Panc1 (cell line): ENCODE results near the gene UNC5B. TPM values are rescaled to one million over a fixed set of nuclear protein-coding genes. Genes with fewer than 3 reads are reported as not detected.

Source experiments
- ATAC-seq: fragments of 200-7000 bp; cut with Tn5 transposase; 2 replicates; pipeline ENCODE4 v1.9.1; 2020; ENCODE audit warnings: mild to moderate bottlenecking, moderate library complexity
- BruUV-seq: library from RNA; stranded (reverse); fragments of 400-500 nt; replicated peaks from 2 replicates; lab custom pipeline; 2021; lab: Mats Ljungman, UMichigan
- CTCF ChIA-PET: fragments of 300-600 bp; sonication (Branson Sonifier 250); formaldehyde crosslinking; loops from one replicate; lab custom pipeline; 2022; ENCODE audit warnings: antibody characterized with exemption; lab: Charles Lee
- POLR2A ChIA-PET: fragments of 300-600 bp; sonication (Branson Sonifier 250); formaldehyde crosslinking; loops from one replicate; lab custom pipeline; 2022; ENCODE audit warnings: antibody characterized with exemption; lab: Charles Lee
- DNase-seq: peaks from one replicate; pipeline ENCODE4 v3.0.0-alpha.2; 2010; ENCODE audit warnings: low read depth, low spot score
- H3K27ac ChIP-seq: 2 replicates; pipeline ENCODE4 v1.5.1; 2011; ENCODE audit warnings: mild to moderate bottlenecking, low read length, inconsistent platforms
- H3K27me3 ChIP-seq: fragments of 200-500 bp; sonication (Bioruptor generic); 2 replicates; pipeline ENCODE4 v1.6.0; 2014; ENCODE audit warnings: low read length, inconsistent platforms; ENCODE audit not compliant: control insufficient read depth, insufficient read depth
- H3K36me3 ChIP-seq: fragments of 200-500 bp; sonication (Bioruptor generic); 2 replicates; pipeline ENCODE4 v1.5.1; 2014; ENCODE audit warnings: inconsistent platforms, mild to moderate bottlenecking, low read length, moderate library complexity; ENCODE audit not compliant: control insufficient read depth, insufficient read depth
- H3K4me1 ChIP-seq: 2 replicates; pipeline ENCODE4 v1.5.1; 2011; ENCODE audit warnings: inconsistent platforms, mild to moderate bottlenecking, low read length, moderate library complexity; ENCODE audit not compliant: control insufficient read depth, insufficient read depth
- H3K4me3 ChIP-seq, 2 experiments: 2 replicates each; pipeline ENCODE4 v1.5.1; 2011 to 2012; ENCODE audit warnings: low read depth in 2 of 2, low read length in 2 of 2, mild to moderate bottlenecking in 2 of 2, inconsistent platforms in 1 of 2, moderate library complexity in 1 of 2
- H3K9me3 ChIP-seq: fragments of 200-500 bp; sonication (Bioruptor generic); 2 replicates; pipeline ENCODE4 v1.5.1; 2014; ENCODE audit warnings: low read depth, mild to moderate bottlenecking, inconsistent platforms, low read length, moderate library complexity; ENCODE audit not compliant: control insufficient read depth, insufficient read depth
- CTCF ChIP-seq: fragments of 450-650 bp; IDR thresholded peaks from 2 replicates; pipeline ENCODE4 v1.5.1; 2017; ENCODE audit warnings: mild to moderate bottlenecking
- POLR2AphosphoS5 ChIP-seq: IDR thresholded peaks from 2 replicates; pipeline ENCODE4 v1.6.1; 2012; ENCODE audit warnings: mild to moderate bottlenecking, low read depth, low read length, moderate library complexity
- SIN3A ChIP-seq: IDR thresholded peaks from 2 replicates; pipeline ENCODE4 v1.6.1; 2012; ENCODE audit warnings: low read depth, mild to moderate bottlenecking, low read length, moderate library complexity, borderline replicate concordance; ENCODE audit not compliant: insufficient read depth
- TCF7L2 ChIP-seq: IDR thresholded peaks from 2 replicates; pipeline ENCODE4 v1.6.1; 2011; ENCODE audit warnings: mild to moderate bottlenecking, low read depth, low read length, inconsistent platforms
- in situ Hi-C: cut with HindIII; loops from 2 replicates; pipeline ENCODE4 v1.10.0; 2016; ENCODE audit warnings: low sequenced_read_pairs, low pct_unique_long_range_greater_than_20kb
- intact Hi-C: fragments of 100-400 bp; cut with micrococcal nuclease; formaldehyde crosslinking; loops from one replicate; pipeline ENCODE4 v1.10.0; 2022; ENCODE audit not compliant: unreplicated experiment
- total RNA-seq: library from RNA; stranded (reverse); gene quantifications from one replicate; pipeline ENCODE4 v1.2.1, GENCODE V29; 2021; ENCODE audit not compliant: unreplicated experiment
- TF ChIP-seq, protein P1 (sequence below), 2 experiments: IDR thresholded peaks; 2 replicates each; pipeline ENCODE4 v1.6.1; 2011 to 2012; ENCODE audit warnings: low read depth in 2 of 2, control low read depth in 1 of 2, low read length in 1 of 2, mild to moderate bottlenecking in 1 of 2, moderate library complexity in 1 of 2; ENCODE audit not compliant: insufficient read depth in 1 of 2

The UNC5B gene
- total RNA-seq, 1 experiment from 2014 or later, result 1.1 TPM

DNA sequence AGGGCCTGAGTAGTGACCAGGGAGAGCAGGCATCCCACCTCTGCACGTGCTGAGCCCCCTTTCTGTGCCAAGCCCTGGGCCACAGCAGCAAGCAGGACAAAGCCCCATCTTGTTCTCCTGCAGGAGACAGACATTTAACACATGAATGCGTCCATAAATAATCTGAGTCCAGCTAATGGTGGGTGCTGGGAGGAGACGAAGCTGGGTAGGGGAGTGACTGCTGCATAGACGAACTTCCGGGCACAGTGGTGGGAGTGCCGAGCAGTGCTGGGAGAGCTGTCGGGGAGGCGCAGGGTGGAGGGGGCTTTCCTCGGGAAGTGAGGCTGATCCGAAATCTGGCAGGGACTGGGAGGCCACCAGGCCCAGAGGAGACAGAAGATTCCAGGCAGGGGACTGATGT, 71.5 kb downstream of the UNC5B start:
- no peak overlapping the region for H3K4me3 ChIP-seq
- no peak overlapping the region for H3K27ac ChIP-seq
- ATAC-seq (no peak), DNase-seq (no peak)
- ChIA-PET CTCF (interaction anchor here (2.2 kb wide), 1 partner anchor 8 kb away, joined by 10 read pairs; no protein-coding TSS in a partner anchor), POLR2A (interaction anchor here (0.6 kb wide), 1 partner anchor 14 kb away, joined by 3 read pairs; no protein-coding TSS in a partner anchor)
- TF ChIP-seq POLR2AphosphoS5, result no peak
- TF ChIP-seq SIN3A, result no peak
- no peak for TF ChIP-seq CTCF
- TF ChIP-seq TCF7L2, result no peak
- H3K4me1 ChIP-seq, result no peaks in the 10 kb centered on the region
- no peaks in the 10 kb centered on the region for H3K9me3 ChIP-seq
- BruUV-seq, result no TSS peak
- no peaks in the 10 kb centered on the region for H3K27me3 ChIP-seq
- in situ Hi-C loops (no loop called here), intact Hi-C loops (loop anchor here (2.0 kb wide), 1 partner anchor 381 kb away; no protein-coding TSS in a partner anchor)
- no peaks in the 10 kb centered on the region for H3K36me3 ChIP-seq

DNA sequence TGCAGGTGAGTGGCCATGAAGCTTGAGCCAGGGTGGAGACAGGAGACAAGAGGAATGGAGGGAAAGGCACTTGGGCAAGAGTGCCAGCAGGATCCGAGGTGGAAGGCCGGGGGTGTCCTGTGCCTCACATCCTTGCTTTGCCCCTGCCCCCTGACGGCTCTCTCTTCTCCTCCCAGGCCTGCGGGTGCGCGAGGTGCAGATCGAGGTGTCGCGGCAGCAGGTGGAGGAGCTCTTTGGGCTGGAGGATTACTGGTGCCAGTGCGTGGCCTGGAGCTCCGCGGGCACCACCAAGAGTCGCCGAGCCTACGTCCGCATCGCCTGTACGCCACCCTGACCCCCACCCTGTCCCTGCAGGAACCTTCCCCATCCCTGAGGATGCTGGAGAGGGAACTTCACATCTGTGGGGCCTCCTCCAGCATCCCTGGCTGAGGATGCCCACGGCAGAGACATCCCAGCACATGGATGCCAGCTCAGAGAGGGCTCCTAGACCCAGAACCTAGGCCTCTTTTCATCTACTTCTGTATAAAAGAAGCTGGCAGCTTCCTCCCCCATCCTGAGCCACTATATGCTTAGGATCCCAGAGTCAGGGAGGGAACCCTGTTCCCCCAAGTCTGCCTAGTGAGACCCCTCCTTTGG, 72.3 kb downstream of the UNC5B start:
- Histone ChIP-seq H3K4me3 (no peak overlapping the region), H3K27me3 (no peaks in the 10 kb centered on the region), H3K27ac (no peak overlapping the region), H3K9me3 (no peaks in the 10 kb centered on the region), H3K36me3 (no peaks in the 10 kb centered on the region), H3K4me1 (no peaks in the 10 kb centered on the region)
- ChIA-PET CTCF (interaction anchor here (0.5 to 2.2 kb wide), 7 partner anchors 9 to 424 kb away, joined by 3 to 10 read pairs (median 5); no protein-coding TSS in a partner anchor), POLR2A (interaction anchor here (0.5 to 0.6 kb wide), 2 partner anchors 14 to 96 kb away, joined by 3 to 4 read pairs; no protein-coding TSS in a partner anchor)
- no TSS peak for BruUV-seq
- TF ChIP-seq, protein P1, sequence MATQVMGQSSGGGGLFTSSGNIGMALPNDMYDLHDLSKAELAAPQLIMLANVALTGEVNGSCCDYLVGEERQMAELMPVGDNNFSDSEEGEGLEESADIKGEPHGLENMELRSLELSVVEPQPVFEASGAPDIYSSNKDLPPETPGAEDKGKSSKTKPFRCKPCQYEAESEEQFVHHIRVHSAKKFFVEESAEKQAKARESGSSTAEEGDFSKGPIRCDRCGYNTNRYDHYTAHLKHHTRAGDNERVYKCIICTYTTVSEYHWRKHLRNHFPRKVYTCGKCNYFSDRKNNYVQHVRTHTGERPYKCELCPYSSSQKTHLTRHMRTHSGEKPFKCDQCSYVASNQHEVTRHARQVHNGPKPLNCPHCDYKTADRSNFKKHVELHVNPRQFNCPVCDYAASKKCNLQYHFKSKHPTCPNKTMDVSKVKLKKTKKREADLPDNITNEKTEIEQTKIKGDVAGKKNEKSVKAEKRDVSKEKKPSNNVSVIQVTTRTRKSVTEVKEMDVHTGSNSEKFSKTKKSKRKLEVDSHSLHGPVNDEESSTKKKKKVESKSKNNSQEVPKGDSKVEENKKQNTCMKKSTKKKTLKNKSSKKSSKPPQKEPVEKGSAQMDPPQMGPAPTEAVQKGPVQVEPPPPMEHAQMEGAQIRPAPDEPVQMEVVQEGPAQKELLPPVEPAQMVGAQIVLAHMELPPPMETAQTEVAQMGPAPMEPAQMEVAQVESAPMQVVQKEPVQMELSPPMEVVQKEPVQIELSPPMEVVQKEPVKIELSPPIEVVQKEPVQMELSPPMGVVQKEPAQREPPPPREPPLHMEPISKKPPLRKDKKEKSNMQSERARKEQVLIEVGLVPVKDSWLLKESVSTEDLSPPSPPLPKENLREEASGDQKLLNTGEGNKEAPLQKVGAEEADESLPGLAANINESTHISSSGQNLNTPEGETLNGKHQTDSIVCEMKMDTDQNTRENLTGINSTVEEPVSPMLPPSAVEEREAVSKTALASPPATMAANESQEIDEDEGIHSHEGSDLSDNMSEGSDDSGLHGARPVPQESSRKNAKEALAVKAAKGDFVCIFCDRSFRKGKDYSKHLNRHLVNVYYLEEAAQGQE (IDR thresholded peaks at IDR 0.05; ENCODE audit: insufficient read depth in 1 of 2, low read depth in 2 of 2, low read length in 1 of 2), result no peak
- no peak for TF ChIP-seq SIN3A
- no peak for TF ChIP-seq POLR2AphosphoS5
- no peak for TF ChIP-seq CTCF
- no peak for TF ChIP-seq TCF7L2
- ATAC-seq, result peak; percentile 37
- in situ Hi-C loops (no loop called here), intact Hi-C loops (loop anchor here (2.0 kb wide), 1 partner anchor 382 kb away; no protein-coding TSS in a partner anchor)
- DNase-seq, result no peak
